Fibroblast of lung (primary cell): ENCODE results near the gene ITGA3.

ENCODE experiments used
- CTCF ChIP-seq, 2 donors: IDR thresholded peaks in 1 of 2; conservative IDR thresholded peaks in 1 of 2; 1 replicate in 1 of 2; 2 replicates in 1 of 2; pipeline ENCODE4 v1.5.1; 2011 to 2012; ENCODE audit warnings: low read length in 2 of 2, control low read depth in 1 of 2, inconsistent platforms in 1 of 2, low read depth in 1 of 2, mild to moderate bottlenecking in 1 of 2
- EZH2 ChIP-seq: IDR thresholded peaks from 2 replicates; pipeline ENCODE4 v1.5.1; 2012; ENCODE audit warnings: low read length, control low read depth, mild to moderate bottlenecking; ENCODE audit errors: missing control alignments

DNA sequence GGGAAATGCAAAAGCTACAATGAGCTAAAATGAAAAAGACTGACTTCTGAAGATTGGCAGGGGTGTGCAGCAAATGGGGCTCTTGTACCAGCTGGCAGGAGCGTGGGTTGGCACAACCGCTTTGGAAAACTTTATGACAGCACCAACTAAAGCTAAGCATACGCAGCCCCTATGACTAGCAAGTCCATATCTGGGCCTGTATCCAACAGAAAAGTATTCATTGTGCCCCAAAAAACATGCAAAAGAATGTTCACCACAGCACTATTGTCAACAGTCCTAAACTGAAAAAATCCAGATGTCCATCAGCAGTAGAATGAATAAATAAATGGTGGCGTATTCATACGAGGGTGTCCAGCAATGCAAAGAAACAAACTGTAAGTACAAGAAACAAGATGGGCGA, 22.6 kb upstream of the ITGA3 start:
- TF ChIP-seq EZH2 = no peak
- TF ChIP-seq CTCF (conservative IDR thresholded peaks at IDR 0.05 in 1 of 2, IDR thresholded peaks at IDR 0.05 in 1 of 2; ENCODE audit: low read depth in 1 of 2, low read length in 2 of 2) = no peak
